Activated naive CD8-positive, alpha-beta T cell (primary cell): ENCODE results near the gene CDC73.

ENCODE experiments used
- H3K27ac Mint-ChIP-seq: one replicate; pipeline ENCODE4 v1.8.0; 2021; ENCODE audit warnings: mixed read lengths
- H3K27me3 Mint-ChIP-seq: one replicate; pipeline ENCODE4 v1.8.0; 2021; ENCODE audit warnings: mixed read lengths
- H3K36me3 Mint-ChIP-seq: one replicate; pipeline ENCODE4 v1.8.0; 2021; ENCODE audit warnings: mixed read lengths
- H3K4me1 Mint-ChIP-seq: one replicate; pipeline ENCODE4 v1.8.0; 2021; ENCODE audit warnings: low read depth, mixed read lengths
- H3K4me3 Mint-ChIP-seq: one replicate; pipeline ENCODE4 v1.8.0; 2021; ENCODE audit warnings: mild to moderate bottlenecking, mixed read lengths
- H3K9me3 Mint-ChIP-seq: one replicate; pipeline ENCODE4 v1.8.0; 2021; ENCODE audit warnings: low read depth, mixed read lengths

The CDC73 gene

DNA sequence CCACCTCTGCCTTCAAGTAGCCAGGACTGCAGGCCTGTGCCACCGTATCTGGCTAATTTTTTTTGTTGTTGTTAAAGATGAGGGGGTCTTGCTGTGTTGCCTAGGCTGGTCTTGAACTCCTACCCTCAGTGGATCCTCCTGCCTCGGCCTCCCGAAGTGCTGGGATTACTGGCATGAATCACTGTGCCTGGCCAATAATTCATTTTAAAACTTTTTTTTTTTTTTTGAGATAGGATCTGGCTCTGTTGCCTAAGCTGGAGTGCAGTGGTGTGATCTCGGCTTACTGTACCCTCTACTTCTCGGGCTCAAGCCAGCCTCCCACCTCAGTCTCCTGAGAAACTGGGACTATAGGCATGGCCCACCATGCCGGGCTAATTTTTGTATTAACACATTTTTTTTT lies 3.5 kb downstream of the CDC73 start:
- H3K27ac Mint-ChIP-seq = no peak overlapping the region
- H3K27me3 Mint-ChIP-seq = no peaks in the 10 kb centered on the region
- H3K4me3 Mint-ChIP-seq = no peak overlapping the region
- peaks cover 4% of the 10 kb centered on the region for H3K36me3 Mint-ChIP-seq
- peaks cover 59% of the 10 kb centered on the region for H3K4me1 Mint-ChIP-seq
- H3K9me3 Mint-ChIP-seq = no peaks in the 10 kb centered on the region

DNA sequence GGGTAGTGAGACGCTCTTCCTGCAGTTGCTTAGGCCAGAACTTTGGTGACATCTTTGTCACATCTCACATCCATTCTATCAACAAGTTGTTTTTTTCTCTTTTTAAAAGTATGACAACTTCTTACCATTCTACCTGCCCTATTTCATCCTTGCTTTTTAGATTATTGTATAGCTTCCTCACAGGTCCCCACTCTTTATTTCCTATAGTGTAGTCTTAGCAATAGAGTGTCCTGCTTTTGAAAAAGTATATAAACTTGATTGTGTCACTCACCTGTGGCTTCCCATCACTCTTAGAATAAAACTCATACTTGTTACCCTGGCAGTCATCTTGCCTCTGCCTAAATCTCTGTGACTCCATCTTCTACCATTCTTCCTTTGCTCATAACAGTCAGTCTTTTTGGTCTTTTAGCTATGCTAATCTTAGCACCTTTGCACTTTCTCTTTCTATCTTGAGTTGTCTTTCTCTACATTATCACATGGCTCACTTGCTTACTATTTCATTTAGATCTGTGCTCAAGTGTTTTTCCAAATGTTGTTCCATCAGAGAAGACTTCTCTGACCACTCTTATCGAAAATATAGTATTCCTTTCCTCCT lies 9.5 kb downstream of the CDC73 start:
- H3K4me3 Mint-ChIP-seq = peak overlapping the region; percentile 17
- peaks cover 43% of the 10 kb centered on the region for H3K4me1 Mint-ChIP-seq
- H3K27ac Mint-ChIP-seq = no peak overlapping the region
- H3K36me3 Mint-ChIP-seq = peaks cover 14% of the 10 kb centered on the region
- no peaks in the 10 kb centered on the region for H3K27me3 Mint-ChIP-seq
- no peaks in the 10 kb centered on the region for H3K9me3 Mint-ChIP-seq

DNA sequence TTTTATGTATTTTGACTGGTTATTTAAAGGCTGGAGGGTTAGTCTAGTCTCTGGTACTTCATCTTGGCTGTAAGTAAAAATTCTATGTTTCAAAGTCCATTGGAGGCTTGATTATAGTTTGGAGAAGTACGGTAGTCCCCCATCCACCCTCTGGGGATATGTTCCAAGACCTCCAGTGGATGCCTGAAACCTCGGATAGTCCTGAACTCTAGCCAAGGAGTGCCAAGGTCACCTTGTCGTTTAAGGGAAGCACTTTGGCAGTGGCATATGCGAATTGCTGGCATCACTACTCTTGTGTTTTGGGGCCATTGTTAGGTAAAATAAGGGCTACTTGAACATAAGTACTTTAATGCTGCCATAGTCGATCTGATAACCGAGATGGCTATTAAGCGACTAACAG lies 18.4 kb downstream of the CDC73 start:
- H3K27ac Mint-ChIP-seq = no peak overlapping the region
- no peak overlapping the region for H3K4me3 Mint-ChIP-seq
- H3K27me3 Mint-ChIP-seq = no peaks in the 10 kb centered on the region
- peaks cover 19% of the 10 kb centered on the region for H3K36me3 Mint-ChIP-seq
- H3K4me1 Mint-ChIP-seq = peaks cover 29% of the 10 kb centered on the region
- H3K9me3 Mint-ChIP-seq = no peaks in the 10 kb centered on the region

- peaks cover 20% of the 10 kb centered on the region for H3K36me3 Mint-ChIP-seq
- no peaks in the 10 kb centered on the region for H3K27me3 Mint-ChIP-seq
- no peak overlapping the region for H3K27ac Mint-ChIP-seq
- peaks cover 24% of the 10 kb centered on the region for H3K4me1 Mint-ChIP-seq
- H3K4me3 Mint-ChIP-seq = peak overlapping the region; percentile 2
- no peaks in the 10 kb centered on the region for H3K9me3 Mint-ChIP-seq
Observed at GRCh38 chr1:193141804-193142203, 20.0 kb downstream of the CDC73 start.

GRCh38 chr1:193142409-193142808 lies 20.6 kb downstream of the CDC73 start:
- H3K27me3 Mint-ChIP-seq = no peaks in the 10 kb centered on the region
- H3K9me3 Mint-ChIP-seq = no peaks in the 10 kb centered on the region
- H3K27ac Mint-ChIP-seq = peak overlapping the region; percentile 50
- no peak overlapping the region for H3K4me3 Mint-ChIP-seq
- H3K36me3 Mint-ChIP-seq = peaks cover 19% of the 10 kb centered on the region
- H3K4me1 Mint-ChIP-seq = peaks cover 22% of the 10 kb centered on the region

DNA sequence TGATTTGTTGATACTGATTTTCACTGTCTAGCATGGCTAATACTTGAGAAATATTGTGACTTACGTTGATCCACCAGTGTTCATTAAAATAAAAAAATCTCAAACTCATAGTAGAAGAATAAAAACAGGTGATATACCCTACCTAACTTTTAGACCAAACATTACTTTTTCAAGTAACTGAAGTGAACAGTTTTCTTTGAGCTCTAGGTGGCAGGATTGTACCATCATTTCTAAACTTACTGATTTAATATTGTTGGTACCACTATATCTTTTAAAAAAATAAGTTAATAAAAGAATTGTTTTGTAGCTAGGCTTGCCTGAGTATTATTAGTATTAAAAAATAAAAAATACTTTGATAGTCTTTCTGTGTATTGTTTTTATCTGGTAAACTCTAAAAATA lies 21.5 kb downstream of the CDC73 start:
- Mint-ChIP-seq H3K4me3 (no peak overlapping the region), H3K9me3 (no peaks in the 10 kb centered on the region), H3K27ac (no peak overlapping the region), H3K4me1 (peaks cover 22% of the 10 kb centered on the region), H3K36me3 (peaks cover 15% of the 10 kb centered on the region), H3K27me3 (no peaks in the 10 kb centered on the region)

DNA sequence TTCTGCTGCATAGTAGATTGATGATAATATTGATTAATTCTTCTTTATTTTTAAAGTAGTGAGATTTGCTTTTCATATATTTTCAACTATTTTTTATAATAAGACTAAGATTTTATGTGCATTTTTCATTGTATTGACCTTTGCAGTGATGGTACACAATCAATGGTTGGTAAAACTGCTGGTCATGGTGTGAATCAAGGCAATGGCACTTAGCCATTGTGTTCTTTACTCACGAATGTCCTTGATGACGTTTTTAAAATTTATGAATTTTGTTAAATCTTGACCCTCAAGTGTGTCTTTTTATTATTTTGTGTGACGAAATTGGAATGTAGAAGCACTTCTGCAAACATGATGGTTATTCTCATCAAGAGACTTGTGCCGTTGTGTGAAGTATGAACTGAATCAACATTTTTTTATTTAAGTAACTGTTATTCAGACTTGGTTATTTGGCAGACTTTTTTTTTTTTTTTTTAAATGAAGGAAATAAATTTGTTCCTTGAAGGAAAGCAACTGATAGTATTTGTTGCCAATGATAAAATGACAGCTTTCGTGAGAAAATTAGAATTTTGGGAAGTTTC lies 22.6 kb downstream of the CDC73 start:
- no peaks in the 10 kb centered on the region for H3K27me3 Mint-ChIP-seq
- no peak overlapping the region for H3K4me3 Mint-ChIP-seq
- peaks cover 22% of the 10 kb centered on the region for H3K4me1 Mint-ChIP-seq
- H3K36me3 Mint-ChIP-seq = peaks cover 12% of the 10 kb centered on the region
- no peak overlapping the region for H3K27ac Mint-ChIP-seq
- H3K9me3 Mint-ChIP-seq = no peaks in the 10 kb centered on the region

- no peaks in the 10 kb centered on the region for H3K9me3 Mint-ChIP-seq
- peaks cover 20% of the 10 kb centered on the region for H3K4me1 Mint-ChIP-seq
- H3K36me3 Mint-ChIP-seq = peaks cover 9% of the 10 kb centered on the region
- H3K27ac Mint-ChIP-seq = no peak overlapping the region
- H3K27me3 Mint-ChIP-seq = no peaks in the 10 kb centered on the region
- H3K4me3 Mint-ChIP-seq = no peak overlapping the region
Observed at GRCh38 chr1:193144999-193145398, 23.2 kb downstream of the CDC73 start.

- Mint-ChIP-seq H3K27me3 (no peaks in the 10 kb centered on the region), H3K27ac (peak overlapping the region; percentile 54), H3K4me1 (peaks cover 40% of the 10 kb centered on the region), H3K9me3 (no peaks in the 10 kb centered on the region), H3K36me3 (peaks cover 15% of the 10 kb centered on the region), H3K4me3 (no peak overlapping the region)
Observed at GRCh38 chr1:193156117-193156821, 34.4 kb downstream of the CDC73 start.

DNA sequence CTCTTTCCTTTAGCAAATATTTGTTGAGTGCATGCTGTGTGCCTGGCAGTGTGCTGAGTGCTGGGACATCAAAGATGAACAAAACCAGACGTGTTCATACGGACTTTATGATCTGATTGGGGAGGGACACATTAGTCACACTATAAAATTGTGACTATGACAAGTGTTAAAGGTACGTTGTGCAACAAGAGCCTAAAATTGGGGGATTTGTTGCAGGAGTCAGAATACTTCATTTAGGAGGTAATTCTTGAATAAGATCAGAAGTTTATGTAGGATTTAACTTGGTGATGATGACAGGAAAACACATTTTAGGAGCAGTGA lies 35.0 kb downstream of the CDC73 start:
- H3K27ac Mint-ChIP-seq = peak overlapping the region; percentile 54
- no peaks in the 10 kb centered on the region for H3K27me3 Mint-ChIP-seq
- peaks cover 40% of the 10 kb centered on the region for H3K4me1 Mint-ChIP-seq
- H3K36me3 Mint-ChIP-seq = peaks cover 15% of the 10 kb centered on the region
- no peak overlapping the region for H3K4me3 Mint-ChIP-seq
- no peaks in the 10 kb centered on the region for H3K9me3 Mint-ChIP-seq

DNA sequence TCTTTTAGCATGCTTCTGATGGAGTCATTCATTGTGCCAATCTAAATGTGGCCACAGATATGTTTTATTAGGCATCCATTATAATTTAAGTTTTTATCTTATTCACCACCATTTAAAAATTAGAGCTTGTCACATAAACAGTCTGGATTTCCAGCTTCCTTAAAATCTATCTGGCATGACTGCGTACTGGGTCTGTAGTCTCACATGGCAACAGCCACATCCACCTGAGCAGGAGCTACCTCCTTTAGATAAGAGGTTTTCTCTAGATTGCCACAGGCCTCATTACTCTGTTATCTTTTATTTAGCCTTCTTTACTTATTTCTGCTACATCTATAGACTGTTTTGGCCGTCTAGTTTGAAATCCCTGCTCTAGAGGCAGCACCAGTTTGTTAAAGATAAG lies 35.5 kb downstream of the CDC73 start:
- peaks cover 39% of the 10 kb centered on the region for H3K4me1 Mint-ChIP-seq
- H3K9me3 Mint-ChIP-seq = no peaks in the 10 kb centered on the region
- H3K4me3 Mint-ChIP-seq = no peak overlapping the region
- H3K36me3 Mint-ChIP-seq = peaks cover 12% of the 10 kb centered on the region
- no peak overlapping the region for H3K27ac Mint-ChIP-seq
- no peaks in the 10 kb centered on the region for H3K27me3 Mint-ChIP-seq

- Mint-ChIP-seq H3K36me3 (peaks cover 8% of the 10 kb centered on the region), H3K27ac (peak overlapping the region; percentile 19)
Observed at GRCh38 chr1:193176113-193176512, 54.3 kb downstream of the CDC73 start.

GRCh38 chr1:193176788-193177187 lies 55.0 kb downstream of the CDC73 start:
- no peak overlapping the region for H3K27ac Mint-ChIP-seq

More at GRCh38 chr1:193176113-193176512, 54.3 kb downstream of the CDC73 start:
- Mint-ChIP-seq H3K4me3 (no peak overlapping the region), H3K9me3 (no peaks in the 10 kb centered on the region), H3K4me1 (peaks cover 41% of the 10 kb centered on the region), H3K27me3 (no peaks in the 10 kb centered on the region)

DNA sequence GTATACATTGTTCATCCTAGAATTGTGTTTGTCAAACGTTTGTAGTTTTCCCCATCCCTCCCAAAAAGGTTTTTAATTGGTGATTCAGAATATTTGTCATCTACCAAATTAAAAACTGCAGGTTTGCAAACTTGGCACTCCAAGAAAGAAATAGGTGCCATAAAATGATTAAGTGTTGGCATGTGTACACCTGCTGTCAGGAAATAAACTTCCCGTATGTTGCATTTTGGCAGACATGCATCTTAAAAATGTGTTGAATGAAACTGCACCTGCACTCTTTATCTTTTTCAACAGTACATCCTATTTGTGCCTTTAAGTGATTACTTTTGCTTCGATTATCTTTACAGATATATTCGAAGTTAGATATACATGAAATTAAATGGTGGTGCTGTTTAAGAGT lies 57.3 kb downstream of the CDC73 start:
- H3K27me3 Mint-ChIP-seq = no peaks in the 10 kb centered on the region
- no peak overlapping the region for H3K4me3 Mint-ChIP-seq
- peaks cover 5% of the 10 kb centered on the region for H3K36me3 Mint-ChIP-seq
- no peak overlapping the region for H3K27ac Mint-ChIP-seq
- peaks cover 37% of the 10 kb centered on the region for H3K4me1 Mint-ChIP-seq
- no peaks in the 10 kb centered on the region for H3K9me3 Mint-ChIP-seq

More at GRCh38 chr1:193176788-193177187, 55.0 kb downstream of the CDC73 start:
- H3K4me3 Mint-ChIP-seq = no peak overlapping the region
- peaks cover 41% of the 10 kb centered on the region for H3K4me1 Mint-ChIP-seq
- H3K9me3 Mint-ChIP-seq = no peaks in the 10 kb centered on the region
- H3K27me3 Mint-ChIP-seq = no peaks in the 10 kb centered on the region
- H3K36me3 Mint-ChIP-seq = peaks cover 8% of the 10 kb centered on the region

GRCh38 chr1:193181536-193181935 lies 59.7 kb downstream of the CDC73 start:
- Mint-ChIP-seq H3K9me3 (no peaks in the 10 kb centered on the region), H3K4me1 (peaks cover 45% of the 10 kb centered on the region), H3K27me3 (no peaks in the 10 kb centered on the region), H3K36me3 (no peaks in the 10 kb centered on the region), H3K4me3 (no peak overlapping the region), H3K27ac (no peak overlapping the region)

DNA sequence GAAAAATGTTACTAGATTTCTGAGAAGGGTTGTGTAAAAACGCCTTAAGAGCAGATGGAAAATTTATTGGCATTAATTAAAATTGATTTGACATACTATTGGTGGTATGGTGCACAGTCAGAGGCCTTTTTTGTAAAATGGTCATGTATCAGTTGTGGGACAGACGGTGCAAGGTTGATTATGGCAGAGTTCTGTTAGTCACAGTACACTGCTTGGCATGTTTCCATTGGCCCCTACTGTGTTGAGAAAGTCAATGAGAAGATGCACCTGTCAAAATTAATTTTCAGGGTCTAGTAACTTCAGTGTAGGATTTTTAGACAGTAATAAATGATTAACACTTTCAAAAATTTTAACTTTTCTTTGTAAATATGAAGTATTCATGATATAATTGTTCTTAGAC lies 60.2 kb downstream of the CDC73 start:
- Mint-ChIP-seq H3K36me3 (no peaks in the 10 kb centered on the region), H3K27ac (no peak overlapping the region), H3K9me3 (no peaks in the 10 kb centered on the region), H3K4me3 (no peak overlapping the region), H3K4me1 (peaks cover 47% of the 10 kb centered on the region), H3K27me3 (no peaks in the 10 kb centered on the region)
